Neural crest cell (in vitro differentiated cells): ENCODE data around the gene TEX9. TPM values are rescaled to one million over a fixed set of nuclear protein-coding genes. Genes with fewer than 3 reads are reported as not detected.

Experiments
- DNase-seq: peaks from one replicate; pipeline ENCODE4 v3.0.0; 2021; ENCODE audit warnings: low read depth, mixed read lengths, low spot score
- H3K27ac Mint-ChIP-seq: one replicate; pipeline ENCODE4 v1.8.0; 2021; ENCODE audit warnings: mild to moderate bottlenecking, mixed read lengths; ENCODE audit not compliant: unreplicated experiment
- H3K27me3 Mint-ChIP-seq: 2 replicates; pipeline ENCODE4 v1.8.0; 2021; ENCODE audit warnings: low read depth, mild to moderate bottlenecking, mixed read lengths
- H3K36me3 Mint-ChIP-seq: 2 replicates; pipeline ENCODE4 v1.8.0; 2021; ENCODE audit warnings: low read depth, mild to moderate bottlenecking, mixed read lengths
- H3K4me1 Mint-ChIP-seq: 2 replicates; pipeline ENCODE4 v1.8.0; 2021; ENCODE audit warnings: mixed read lengths
- H3K4me3 Mint-ChIP-seq: one replicate; pipeline ENCODE4 v1.8.0; 2021; ENCODE audit warnings: mild to moderate bottlenecking, mixed read lengths
- H3K9me3 Mint-ChIP-seq: 2 replicates; pipeline ENCODE4 v1.8.0; 2021; ENCODE audit warnings: mixed read lengths
- CTCF ChIP-seq: fragments of 200-600 bp; sonication (generic); conservative IDR thresholded peaks from 2 replicates; pipeline ENCODE4 v1.5.0; 2021; ENCODE audit warnings: antibody characterized with exemption, mild to moderate bottlenecking
- total RNA-seq: library from RNA; stranded (reverse); gene quantifications from 2 replicates; pipeline ENCODE4 v1.2.1, GENCODE V29; 2021

Gene TEX9
- total RNA-seq, 1 donor from 2014 or later, result 17.9 TPM

- no peak for TF ChIP-seq CTCF
- H3K36me3 Mint-ChIP-seq, result no peaks in the 10 kb centered on the region
- H3K27ac Mint-ChIP-seq, result no peak overlapping the region
- H3K9me3 Mint-ChIP-seq, result peaks cover 2% of the 10 kb centered on the region
- peaks cover 15% of the 10 kb centered on the region for H3K4me1 Mint-ChIP-seq
- H3K27me3 Mint-ChIP-seq, result peaks cover 13% of the 10 kb centered on the region
- no peak overlapping the region for H3K4me3 Mint-ChIP-seq
- DNase-seq, result no peak
These were observed 102.4 kb downstream of the TEX9 start for GRCh38 chr15:56467616-56468015.

- no peak overlapping the region for H3K27ac Mint-ChIP-seq
- TF ChIP-seq CTCF, result no peak
- no peak overlapping the region for H3K4me3 Mint-ChIP-seq
- peaks cover 14% of the 10 kb centered on the region for H3K27me3 Mint-ChIP-seq
- H3K4me1 Mint-ChIP-seq, result peaks cover 15% of the 10 kb centered on the region
- no peaks in the 10 kb centered on the region for H3K36me3 Mint-ChIP-seq
- H3K9me3 Mint-ChIP-seq, result peaks cover 2% of the 10 kb centered on the region
- DNase-seq, result no peak
These were observed 103.2 kb downstream of the TEX9 start for GRCh38 chr15:56468401-56468800.

- peaks cover 11% of the 10 kb centered on the region for H3K4me1 Mint-ChIP-seq
- H3K9me3 Mint-ChIP-seq, result peaks cover 2% of the 10 kb centered on the region
- no peak for TF ChIP-seq CTCF
- no peaks in the 10 kb centered on the region for H3K36me3 Mint-ChIP-seq
- H3K27me3 Mint-ChIP-seq, result peaks cover 14% of the 10 kb centered on the region
- no peak overlapping the region for H3K4me3 Mint-ChIP-seq
- DNase-seq, result no peak
- no peak overlapping the region for H3K27ac Mint-ChIP-seq
These were observed 104.3 kb downstream of the TEX9 start for GRCh38 chr15:56469483-56469882.

GRCh38 chr15:56471440-56472069 is 106.3 kb downstream of the TEX9 start:
- Mint-ChIP-seq H3K36me3 (no peaks in the 10 kb centered on the region), H3K27ac (no peak overlapping the region), H3K4me1 (peaks cover 4% of the 10 kb centered on the region), H3K27me3 (peaks cover 14% of the 10 kb centered on the region), H3K9me3 (no peaks in the 10 kb centered on the region), H3K4me3 (no peak overlapping the region)
- DNase-seq, result no peak
- TF ChIP-seq CTCF, result no peak

- no peak for TF ChIP-seq CTCF
- H3K27me3 Mint-ChIP-seq, result peaks cover 14% of the 10 kb centered on the region
- H3K27ac Mint-ChIP-seq, result no peak overlapping the region
- H3K4me1 Mint-ChIP-seq, result peaks cover 4% of the 10 kb centered on the region
- DNase-seq, result no peak
- H3K36me3 Mint-ChIP-seq, result no peaks in the 10 kb centered on the region
- H3K9me3 Mint-ChIP-seq, result no peaks in the 10 kb centered on the region
- H3K4me3 Mint-ChIP-seq, result no peak overlapping the region
These were observed 107.1 kb downstream of the TEX9 start for GRCh38 chr15:56472278-56472677.
